GM21423 (cell line): Measurements from ENCODE around the gene GBF1.

Experiments
- ATAC-seq: cut with Tn5 transposase; IDR thresholded peaks from one replicate; pipeline ENCODE4 v1.9.1; 2021; ENCODE audit warnings: mild to moderate bottlenecking, moderate library complexity; ENCODE audit not compliant: unreplicated experiment

GBF1 gene

GRCh38 chr10:102407425-102408130 is 162.2 kb downstream of the GBF1 start:
- no peak for ATAC-seq

- ATAC-seq = no peak
Measured at GRCh38 chr10:102408131-102408727, 162.9 kb downstream of the GBF1 start.

GRCh38 chr10:102408728-102409603 is 163.6 kb downstream of the GBF1 start:
- ATAC-seq = no peak

GRCh38 chr10:102409604-102410428 is 164.5 kb downstream of the GBF1 start:
- no peak for ATAC-seq

- no peak for ATAC-seq
Measured at GRCh38 chr10:102410429-102411073, 165.2 kb downstream of the GBF1 start.

- ATAC-seq = no peak
Measured at GRCh38 chr10:102411341-102412255, 166.3 kb downstream of the GBF1 start.

- no peak for ATAC-seq
Measured at GRCh38 chr10:102412293-102412692, 167.0 kb downstream of the GBF1 start.

- no peak for ATAC-seq
Measured at GRCh38 chr10:102413053-102413705, 167.8 kb downstream of the GBF1 start.

- no peak for ATAC-seq
Measured at GRCh38 chr10:102413806-102414561, 168.7 kb downstream of the GBF1 start.

- ATAC-seq = no peak
Measured at GRCh38 chr10:102414749-102415148, 169.4 kb downstream of the GBF1 start.

GRCh38 chr10:102416283-102416682 is 171.0 kb downstream of the GBF1 start:
- no peak for ATAC-seq

GRCh38 chr10:102416695-102417094 is 171.4 kb downstream of the GBF1 start:
- ATAC-seq = no peak

- no peak for ATAC-seq
Measured at GRCh38 chr10:102418622-102419268, 173.4 kb downstream of the GBF1 start, which contains the start of gene PSD. PSD (minus strand) TSS chr10:102418785; CDS start chr10:102417038, 1,747 bp downstream.

- ATAC-seq = no peak
Measured at GRCh38 chr10:102419269-102420180, 174.2 kb downstream of the GBF1 start.

- no peak for ATAC-seq
Measured at GRCh38 chr10:102420181-102420713, 174.9 kb downstream of the GBF1 start.
